DND-41 (cell line): ENCODE results near the gene SHPK.

ENCODE experiments used
- ATAC-seq: fragments of 200-7000 bp; cut with Tn5 transposase; 3 replicates; pipeline ENCODE4 v1.9.1; 2021; ENCODE audit warnings: low read depth; ENCODE audit not compliant: insufficient read depth
- DNase-seq: peaks from one replicate; pipeline ENCODE4 v3.0.0-alpha.2; 2020
- H2AFZ ChIP-seq: 2 replicates; pipeline ENCODE4 v1.6.0; 2012; ENCODE audit warnings: low read depth, low read length
- H3K27ac ChIP-seq: 2 replicates; pipeline ENCODE4 v1.5.1; 2012; ENCODE audit warnings: low read length, inconsistent platforms
- H3K27me3 ChIP-seq: fragments of 200-600 bp; sonication (generic); 2 replicates; pipeline ENCODE4 v1.6.0; 2012; ENCODE audit warnings: low read length, mild to moderate bottlenecking, inconsistent platforms; ENCODE audit not compliant: insufficient read depth, poor library complexity
- H3K36me3 ChIP-seq: 2 replicates; pipeline ENCODE4 v1.5.1; 2012; ENCODE audit warnings: low read length, inconsistent platforms; ENCODE audit not compliant: insufficient read depth
- H3K4me1 ChIP-seq: 2 replicates; pipeline ENCODE4 v1.5.1; 2012; ENCODE audit warnings: mild to moderate bottlenecking, low read length; ENCODE audit not compliant: insufficient read depth
- H3K4me2 ChIP-seq: 2 replicates; pipeline ENCODE4 v1.6.0; 2012; ENCODE audit warnings: mild to moderate bottlenecking, moderate library complexity, low read length, inconsistent platforms; ENCODE audit not compliant: insufficient read depth
- H3K4me3 ChIP-seq, 2 experiments: fragments of 200-600 bp in 1 of 2; shearing (Covaris generic) in 1 of 2; 2 replicates each; pipeline ENCODE4 v1.5.1; 2012 to 2016; ENCODE audit warnings: inconsistent platforms in 2 of 2, low read length in 2 of 2, mild to moderate bottlenecking in 2 of 2, low read depth in 1 of 2, moderate library complexity in 1 of 2
- H3K79me2 ChIP-seq: 2 replicates; pipeline ENCODE4 v1.6.0; 2012; ENCODE audit warnings: low read length, inconsistent platforms; ENCODE audit not compliant: insufficient read depth
- H3K9ac ChIP-seq: 2 replicates; pipeline ENCODE4 v1.6.0; 2012; ENCODE audit warnings: low read depth, mild to moderate bottlenecking, inconsistent platforms, low read length, moderate library complexity
- H3K9me3 ChIP-seq: 2 replicates; pipeline ENCODE4 v1.5.1; 2012; ENCODE audit warnings: low read length, moderate library complexity, mild to moderate bottlenecking, inconsistent platforms; ENCODE audit not compliant: insufficient read depth, severe bottlenecking
- H4K20me1 ChIP-seq: 2 replicates; pipeline ENCODE4 v1.6.0; 2012; ENCODE audit warnings: low read length; ENCODE audit not compliant: insufficient read depth
- EZH2 ChIP-seq: IDR thresholded peaks from 3 replicates; pipeline ENCODE4 v1.6.1; 2012; ENCODE audit warnings: borderline replicate concordance, low read depth, mild to moderate bottlenecking, moderate library complexity, low read length, inconsistent platforms; ENCODE audit not compliant: severe bottlenecking
- TF ChIP-seq, protein P1 (sequence below): IDR thresholded peaks from 2 replicates; pipeline ENCODE4 v1.5.1; 2012; ENCODE audit warnings: borderline replicate concordance, low read length, moderate library complexity, mild to moderate bottlenecking; ENCODE audit not compliant: poor library complexity, severe bottlenecking; ENCODE audit errors: extremely low read depth

The SHPK gene

DNA sequence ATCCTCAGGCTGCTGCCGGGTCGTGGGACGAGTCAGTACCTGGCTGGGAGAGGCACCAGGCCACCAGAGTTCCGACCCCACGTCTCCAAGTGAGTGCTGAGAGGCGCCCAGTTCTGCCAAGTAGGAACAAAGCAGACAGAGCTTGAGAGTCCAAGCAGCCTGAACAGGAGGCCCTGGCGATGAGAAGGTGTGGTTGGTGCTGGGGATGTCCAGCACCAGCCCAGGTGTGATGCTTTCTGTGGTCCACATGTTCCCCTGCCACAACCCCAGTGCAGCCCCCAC is 21.5 kb upstream of the SHPK start:
- H3K4me1 ChIP-seq, result no peaks in the 10 kb centered on the region
- TF ChIP-seq, protein P1, sequence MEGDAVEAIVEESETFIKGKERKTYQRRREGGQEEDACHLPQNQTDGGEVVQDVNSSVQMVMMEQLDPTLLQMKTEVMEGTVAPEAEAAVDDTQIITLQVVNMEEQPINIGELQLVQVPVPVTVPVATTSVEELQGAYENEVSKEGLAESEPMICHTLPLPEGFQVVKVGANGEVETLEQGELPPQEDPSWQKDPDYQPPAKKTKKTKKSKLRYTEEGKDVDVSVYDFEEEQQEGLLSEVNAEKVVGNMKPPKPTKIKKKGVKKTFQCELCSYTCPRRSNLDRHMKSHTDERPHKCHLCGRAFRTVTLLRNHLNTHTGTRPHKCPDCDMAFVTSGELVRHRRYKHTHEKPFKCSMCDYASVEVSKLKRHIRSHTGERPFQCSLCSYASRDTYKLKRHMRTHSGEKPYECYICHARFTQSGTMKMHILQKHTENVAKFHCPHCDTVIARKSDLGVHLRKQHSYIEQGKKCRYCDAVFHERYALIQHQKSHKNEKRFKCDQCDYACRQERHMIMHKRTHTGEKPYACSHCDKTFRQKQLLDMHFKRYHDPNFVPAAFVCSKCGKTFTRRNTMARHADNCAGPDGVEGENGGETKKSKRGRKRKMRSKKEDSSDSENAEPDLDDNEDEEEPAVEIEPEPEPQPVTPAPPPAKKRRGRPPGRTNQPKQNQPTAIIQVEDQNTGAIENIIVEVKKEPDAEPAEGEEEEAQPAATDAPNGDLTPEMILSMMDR, result no peak
- no peaks in the 10 kb centered on the region for H3K9me3 ChIP-seq
- no peak overlapping the region for H3K4me2 ChIP-seq
- H3K27me3 ChIP-seq, result no peaks in the 10 kb centered on the region
- H3K27ac ChIP-seq, result no peak overlapping the region
- no peak overlapping the region for H2AFZ ChIP-seq
- H3K4me3 ChIP-seq, result no peak overlapping the region
- no peak overlapping the region for H3K9ac ChIP-seq
- no peaks in the 10 kb centered on the region for H4K20me1 ChIP-seq
- ATAC-seq (no peak), DNase-seq (no peak)
- no peaks in the 10 kb centered on the region for H3K79me2 ChIP-seq
- peaks cover 12% of the 10 kb centered on the region; the same call in 1 of the 2 replicates for H3K36me3 ChIP-seq

DNA sequence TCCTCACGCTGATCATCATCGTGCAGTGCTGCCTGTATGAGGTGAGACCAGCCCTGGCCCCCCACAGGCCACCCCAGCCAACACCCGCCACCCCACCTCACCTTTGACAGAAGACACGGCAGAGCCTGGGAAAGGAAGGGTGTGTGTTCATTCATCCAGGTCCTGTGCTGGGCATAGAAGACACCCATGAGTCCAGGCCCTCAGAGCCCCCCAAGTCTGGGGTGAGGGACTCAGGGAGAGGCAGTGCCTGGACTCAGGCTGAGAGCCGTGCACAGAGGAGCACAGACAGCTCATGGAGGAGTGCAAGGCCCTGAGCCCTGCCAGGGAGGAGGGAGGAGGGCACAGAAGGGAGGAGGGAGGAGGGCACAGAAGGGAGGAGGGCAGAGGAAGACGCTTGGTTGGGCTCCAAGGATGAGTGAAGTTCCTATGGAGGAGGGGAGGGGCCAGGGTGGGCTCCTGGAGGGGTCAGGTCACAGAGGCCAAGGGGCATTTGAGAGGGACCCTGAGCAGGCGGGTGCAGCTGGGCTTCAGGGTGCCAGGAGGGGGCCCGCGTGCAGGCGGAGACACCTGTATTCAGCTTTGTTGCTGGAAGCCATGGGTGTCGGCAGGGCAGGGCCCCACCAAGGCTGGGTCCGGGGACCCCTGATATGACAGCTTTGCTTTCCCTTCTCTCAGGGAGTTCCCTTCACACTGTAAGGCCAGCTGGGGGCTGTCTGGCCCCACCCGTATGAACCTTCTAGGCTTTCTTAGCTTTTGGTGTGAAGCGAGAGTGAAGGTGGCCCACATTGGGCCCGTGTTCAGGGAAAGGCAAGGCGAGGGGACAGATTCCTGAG is 20.9 kb upstream of the SHPK start:
- Histone ChIP-seq H3K4me1 (no peaks in the 10 kb centered on the region), H2AFZ (no peak overlapping the region), H3K9me3 (no peaks in the 10 kb centered on the region), H4K20me1 (no peaks in the 10 kb centered on the region), H3K27ac (no peak overlapping the region), H3K9ac (no peak overlapping the region), H3K36me3 (peaks cover 12% of the 10 kb centered on the region; the same call in 1 of the 2 replicates), H3K4me2 (no peak overlapping the region), H3K27me3 (no peaks in the 10 kb centered on the region), H3K79me2 (no peaks in the 10 kb centered on the region), H3K4me3 (no peak overlapping the region)
- TF ChIP-seq, protein P1, result no peak
- TF ChIP-seq EZH2, result no peak
- DNase-seq (no peak), ATAC-seq (no peak; the same call in 2 of the 3 replicates)

DNA sequence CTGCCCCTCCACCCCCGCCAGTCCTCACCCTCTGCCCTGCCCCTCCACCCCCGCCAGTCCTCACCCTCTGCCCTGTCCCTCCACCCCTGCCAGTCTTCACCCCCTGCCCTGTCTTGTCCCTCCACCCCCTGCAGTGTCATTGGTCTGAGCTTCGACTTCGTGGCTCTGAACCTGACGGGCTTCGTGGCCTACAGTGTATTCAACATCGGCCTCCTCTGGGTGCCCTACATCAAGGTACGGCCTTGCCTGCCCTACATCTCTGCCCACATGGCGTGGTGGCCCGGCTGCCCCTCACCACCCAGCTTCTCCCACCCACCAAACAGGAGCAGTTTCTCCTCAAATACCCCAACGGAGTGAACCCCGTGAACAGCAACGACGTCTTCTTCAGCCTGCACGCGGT is 20.3 kb upstream of the SHPK start:
- Histone ChIP-seq H3K4me1 (no peaks in the 10 kb centered on the region), H3K27ac (no peak overlapping the region), H3K79me2 (no peaks in the 10 kb centered on the region), H3K9ac (no peak overlapping the region), H3K4me3 (no peak overlapping the region), H3K27me3 (no peaks in the 10 kb centered on the region), H3K36me3 (peaks cover 12% of the 10 kb centered on the region; the same call in 1 of the 2 replicates), H3K4me2 (no peak overlapping the region), H3K9me3 (no peaks in the 10 kb centered on the region), H4K20me1 (no peaks in the 10 kb centered on the region), H2AFZ (no peak overlapping the region)
- no peak for DNase-seq
- ATAC-seq, result no peak
- TF ChIP-seq, protein P1, result no peak
- TF ChIP-seq EZH2, result no peak
